GM12878 (cell line): ENCODE measurements around the gene HNRNPCL4. TPM values are rescaled to one million over a fixed set of nuclear protein-coding genes. Genes with fewer than 3 reads are reported as not detected.
"Not testable (repeated sequence)": the region's sequence is repeated elsewhere in the genome, so short reads cannot be mapped to it uniquely, and the experiment has no call there.

Experiments
- ATAC-seq: fragments of 200-7000 bp; cut with Tn5 transposase; 3 replicates; pipeline ENCODE4 v1.9.1; 2020; ENCODE audit warnings: mild to moderate bottlenecking, moderate library complexity
- Bru-seq: library from RNA; stranded (reverse); fragments of 400-500 nt; gene quantifications from one replicate; lab custom pipeline; 2021; lab: Mats Ljungman, UMichigan
- BruChase-seq, 2 experiments: library from RNA; stranded (reverse); fragments of 400-500 nt; gene quantifications; one replicate each; lab custom pipeline; 2021; lab: Mats Ljungman, UMichigan
- BruUV-seq: library from RNA; stranded (reverse); fragments of 400-500 nt; replicated peaks from 2 replicates; lab custom pipeline; 2021; lab: Mats Ljungman, UMichigan
- CTCF ChIA-PET: fragments of 300-600 bp; sonication (Branson Sonifier 250); formaldehyde crosslinking; extraction: SDS; loops from one replicate; lab custom pipeline; 2021; ENCODE audit warnings: inconsistent platforms; lab: Yijun Ruan, JAX
- POLR2A ChIA-PET: fragments of 350-600 bp; formaldehyde crosslinking; extraction: SDS; loops from one replicate; lab custom pipeline; 2021; ENCODE audit warnings: inconsistent platforms; lab: Charles Lee
- RAD21 ChIA-PET: fragments of 300-600 bp; sonication (Branson Sonifier 250); formaldehyde crosslinking; loops from one replicate; lab custom pipeline; 2023; ENCODE audit warnings: antibody characterized with exemption; ENCODE audit not compliant: unreplicated experiment; lab: Charles Lee
- SMC1A ChIA-PET: fragments of 300-600 bp; sonication (Branson Sonifier 250); formaldehyde crosslinking; loops from one replicate; lab custom pipeline; 2023; ENCODE audit not compliant: unreplicated experiment, uncharacterized antibody; lab: Charles Lee
- DNase-seq: peaks from one replicate; pipeline ENCODE4 v3.0.0-alpha.2; 2011; ENCODE audit warnings: low read depth, low spot score
- FAIRE-seq: peaks from 3 replicates; lab custom pipeline; 2011; peaks lifted over from hg19 to GRCh38; lab: Jason Lieb, UNC
- H2AFZ ChIP-seq: 2 replicates; pipeline ENCODE4 v1.6.0; 2011; ENCODE audit warnings: low read depth, low read length, control low read depth; ENCODE audit not compliant: control insufficient read depth
- H3K27ac ChIP-seq: 2 replicates; pipeline ENCODE4 v1.5.1; 2011; ENCODE audit warnings: control low read depth; ENCODE audit not compliant: control insufficient read depth, insufficient read depth
- H3K27me3 ChIP-seq, 2 experiments: replicated peaks in 1 of 2; 2 replicates each; pipeline versions ENCODE4 v1.6.0 to v1.6.1; 2011; ENCODE audit warnings: low read length in 1 of 2; ENCODE audit not compliant: control insufficient read depth in 2 of 2, insufficient read depth in 2 of 2
- H3K36me3 ChIP-seq, 2 experiments: 2 replicates each; pipeline ENCODE4 v1.5.1; 2011; ENCODE audit warnings: low read length in 1 of 2; ENCODE audit not compliant: control insufficient read depth in 2 of 2, insufficient read depth in 2 of 2
- H3K4me1 ChIP-seq: 2 replicates; pipeline ENCODE4 v1.6.1; 2011; ENCODE audit warnings: mild to moderate bottlenecking, low read length, moderate library complexity, mixed read lengths; ENCODE audit not compliant: control insufficient read depth, insufficient read depth
- H3K4me2 ChIP-seq: 2 replicates; pipeline ENCODE4 v1.6.0; 2011; ENCODE audit warnings: control low read depth; ENCODE audit not compliant: control insufficient read depth, insufficient read depth
- H3K4me3 ChIP-seq: fragments of 200-600 bp; sonication (generic); 2 replicates; pipeline ENCODE4 v1.5.1; 2016
- H3K79me2 ChIP-seq: 2 replicates; pipeline ENCODE4 v1.6.0; 2011; ENCODE audit warnings: low read length; ENCODE audit not compliant: control insufficient read depth, insufficient read depth
- H3K9ac ChIP-seq: 2 replicates; pipeline ENCODE4 v1.8.0; 2011; ENCODE audit warnings: low read length, control low read depth, mixed read lengths; ENCODE audit not compliant: control insufficient read depth, insufficient read depth
- H3K9me3 ChIP-seq: replicated peaks from 3 replicates; pipeline ENCODE4 v1.5.1; 2011; ENCODE audit warnings: mild to moderate bottlenecking, low read length; ENCODE audit not compliant: control insufficient read depth, insufficient read depth
- H4K20me1 ChIP-seq: 2 replicates; pipeline ENCODE4 v1.6.0; 2011; ENCODE audit not compliant: control insufficient read depth, insufficient read depth
- WGBS: methylation state at CpG from one replicate; pipeline ENCODE4 v1.1.6; 2016; ENCODE audit warnings: low lambda C conversion rate; ENCODE audit not compliant: insufficient replicate concordance, insufficient coverage; ENCODE audit errors: missing lambda C conversion rate; 5-methylcytosine and 5-hydroxymethylcytosine counted together
- in situ Hi-C: fragments of 300-500 bp; cut with MboI; formaldehyde crosslinking; loops from 9 replicates; pipeline ENCODE4 v1.14.3; 2018; ENCODE audit warnings: mixed read lengths
- intact Hi-C: fragments of 100-400 bp; cut with micrococcal nuclease; formaldehyde crosslinking; loops from one replicate; pipeline ENCODE4 v1.14.2; 2022; ENCODE audit not compliant: unreplicated experiment
- long read RNA-seq, 2 experiments: library from polyadenylated mRNA; unstranded; transcript quantifications; one replicate each; pipeline ENCODE4 v2.0.0, GENCODE V29; 2019 to 2020
- polyA minus RNA-seq, 3 experiments: library from RNA; depleted of rRNA, polyadenylated mRNA; stranded (reverse); fragments of >200 nt; gene quantifications; 2 replicates each; pipeline ENCODE4 v1.2.3, GENCODE V29; 2011
- polyA plus RNA-seq, 11 experiments: library from polyadenylated mRNA; depleted of rRNA in 4 of 11; unstranded in 6 of 11; stranded (reverse) in 5 of 11; fragments of >200 nt; fragmentation: Nextera tagmentation in 4 of 11; fragmentation: Illumina TruSeq in 1 of 11; extraction: Ambion mirVana in 4 of 11; extraction: Trizol in 1 of 11; gene quantifications; 1 replicate in 1 of 11; 2 replicates in 10 of 11; pipeline versions ENCODE4 v1.2.1 to v1.2.3, GENCODE V29; 2011 to 2016; ENCODE audit warnings: inconsistent platforms in 2 of 11, missing spikeins in 2 of 11, low read depth in 1 of 11
- total RNA-seq, 4 experiments: library from RNA; depleted of rRNA in 3 of 4; stranded (reverse); fragments of >200 nt in 3 of 4; fragmentation: Illumina TruSeq in 1 of 4; extraction: Trizol in 1 of 4; gene quantifications; 2 replicates each; pipeline versions ENCODE4 v1.2.1 to v1.2.3, GENCODE V29; 2013 to 2021

The HNRNPCL4 gene
- total RNA-seq (2013; cell fraction: nucleolus; rRNA removed) = not detected in 2 replicates
- total RNA-seq (2014; rRNA removed) (not detected in 2 replicates), total RNA-seq (2014; rRNA removed; fragmentation: Illumina TruSeq; extraction: Trizol) (not detected in 2 replicates), total RNA-seq (2021) (not detected in 2 replicates), polyA plus RNA-seq (2011; rRNA removed) (0.08 TPM in 1 of 2 replicates, not detected in the other), polyA plus RNA-seq (2014; fragmentation: Illumina TruSeq; extraction: Trizol) (not detected in 2 replicates), polyA plus RNA-seq (2014; fragmentation: Nextera tagmentation; extraction: Ambion mirVana) (not detected), polyA plus RNA-seq (2014; rRNA removed) (not detected in 2 replicates), polyA plus RNA-seq (2016; fragmentation: Nextera tagmentation; extraction: Ambion mirVana) (not detected), polyA minus RNA-seq (2011; rRNA and poly(A)+ RNA removed) (not detected in 2 replicates), Bru-seq, nascent RNA (not detected), BruChase-seq, experiment 1, labeled RNA remaining after a 6-hour chase (not detected), BruChase-seq, experiment 2, labeled RNA remaining after a 2-hour chase (not detected)
- polyA plus RNA-seq (2011; ENCODE audit: low read depth) = not detected
- polyA plus RNA-seq (2011; cell fraction: cytosol; rRNA removed) = not detected in 2 replicates
- not detected in 2 replicates for polyA plus RNA-seq (2011; cell fraction: nucleus; rRNA removed)
- polyA plus RNA-seq (2012) = not detected in 2 replicates
- not detected in 2 replicates for polyA minus RNA-seq (2011; cell fraction: cytosol; rRNA and poly(A)+ RNA removed)
- polyA minus RNA-seq (2011; cell fraction: nucleus; rRNA and poly(A)+ RNA removed) = not detected in 2 replicates
- long read RNA-seq, experiment 1 = 0 reads
- long read RNA-seq, experiment 2 = 0 reads

- intact Hi-C loops, in situ Hi-C loops, H3K9me3 ChIP-seq, SMC1A ChIA-PET, RAD21 ChIA-PET, H3K4me2 ChIP-seq, H3K36me3 ChIP-seq, H3K4me1 ChIP-seq, H2AFZ ChIP-seq, BruUV-seq, H4K20me1 ChIP-seq, ATAC-seq, POLR2A ChIA-PET, H3K27ac ChIP-seq, H3K27me3 ChIP-seq, H3K9ac ChIP-seq, FAIRE-seq, CTCF ChIA-PET, DNase-seq, H3K79me2 ChIP-seq, H3K4me3 ChIP-seq: not testable (repeated sequence)
- no CpG with 5 or more reads among the region's 8 CpGs for WGBS
Measured at GRCh38 chr1:13165531-13165930, at the start of gene HNRNPCL4. TSS of gene HNRNPCL4 (minus strand) at chr1:13165631. CDS start at chr1:13165467, 164 bp downstream.

- H4K20me1 ChIP-seq, H3K4me1 ChIP-seq, SMC1A ChIA-PET, in situ Hi-C loops, RAD21 ChIA-PET, H3K9me3 ChIP-seq, H3K36me3 ChIP-seq, FAIRE-seq, BruUV-seq, POLR2A ChIA-PET, H3K9ac ChIP-seq, ATAC-seq, H2AFZ ChIP-seq, H3K79me2 ChIP-seq, H3K27ac ChIP-seq, H3K4me3 ChIP-seq, CTCF ChIA-PET, intact Hi-C loops, H3K27me3 ChIP-seq, H3K4me2 ChIP-seq, DNase-seq: not testable (repeated sequence)
- no CpG with 5 or more reads among the region's 9 CpGs for WGBS
Measured at GRCh38 chr1:13208712-13209111, 43.3 kb upstream of the HNRNPCL4 start.

GRCh38 chr1:13201309-13201708, 35.9 kb upstream of the HNRNPCL4 start, which contains the start of gene PRAMEF13:
TSS of gene PRAMEF13 (minus strand) at chr1:13201409. CDS start at chr1:13199589, 1,820 bp downstream.
- CTCF ChIA-PET, RAD21 ChIA-PET, H3K27ac ChIP-seq, ATAC-seq, H3K27me3 ChIP-seq, in situ Hi-C loops, BruUV-seq, H3K79me2 ChIP-seq, DNase-seq, H4K20me1 ChIP-seq, H3K36me3 ChIP-seq, H3K4me3 ChIP-seq, H3K9me3 ChIP-seq, SMC1A ChIA-PET, H2AFZ ChIP-seq, H3K4me1 ChIP-seq, H3K4me2 ChIP-seq, intact Hi-C loops, FAIRE-seq, POLR2A ChIA-PET, H3K9ac ChIP-seq: not testable (repeated sequence)
- WGBS = no CpG with 5 or more reads among the region's 5 CpGs
